Epithelial cell of esophagus (primary cell): Measurements from ENCODE around the gene ABHD3.
A peak's percentile ranks its signal among the peaks of the same experiment; 100 is the strongest.
"Not testable (repeated sequence)": the region's sequence is repeated elsewhere in the genome, so short reads cannot be mapped to it uniquely, and the experiment has no call there.

ENCODE experiments used
- DNase-seq: peaks from one replicate; pipeline ENCODE4 v3.0.0; 2010; ENCODE audit warnings: low read depth
- H3K4me3 ChIP-seq: 2 replicates; pipeline ENCODE4 v1.5.1; 2011; ENCODE audit warnings: mild to moderate bottlenecking, low read length, control low read depth
- TF ChIP-seq, protein P1 (sequence below): IDR thresholded peaks from 2 replicates; pipeline ENCODE4 v1.5.1; 2011; ENCODE audit warnings: low read depth, mild to moderate bottlenecking, low read length, control low read depth, inconsistent platforms; ENCODE audit not compliant: insufficient read depth; ENCODE audit errors: missing control alignments

The ABHD3 gene

DNA sequence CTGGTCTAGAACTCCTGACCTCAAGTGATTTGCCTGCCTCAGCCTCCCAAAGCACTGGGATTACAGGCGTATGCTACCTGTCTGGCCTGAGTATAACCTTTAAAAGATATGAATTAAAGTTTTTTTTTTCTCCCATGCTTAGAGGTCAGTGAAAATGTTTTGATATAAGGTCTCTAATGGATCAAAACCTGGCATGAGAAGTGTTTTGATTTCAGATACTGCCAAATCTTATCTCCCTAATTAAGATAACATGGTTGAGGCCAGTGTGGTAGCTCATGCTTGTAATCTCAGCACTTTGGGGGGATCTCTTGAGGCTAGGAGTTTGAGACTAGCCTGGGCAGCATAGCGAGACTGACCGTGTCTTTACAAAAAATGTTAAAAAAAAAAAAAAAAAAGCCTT, 51.2 kb downstream of the ABHD3 start:
- TF ChIP-seq, protein P1, sequence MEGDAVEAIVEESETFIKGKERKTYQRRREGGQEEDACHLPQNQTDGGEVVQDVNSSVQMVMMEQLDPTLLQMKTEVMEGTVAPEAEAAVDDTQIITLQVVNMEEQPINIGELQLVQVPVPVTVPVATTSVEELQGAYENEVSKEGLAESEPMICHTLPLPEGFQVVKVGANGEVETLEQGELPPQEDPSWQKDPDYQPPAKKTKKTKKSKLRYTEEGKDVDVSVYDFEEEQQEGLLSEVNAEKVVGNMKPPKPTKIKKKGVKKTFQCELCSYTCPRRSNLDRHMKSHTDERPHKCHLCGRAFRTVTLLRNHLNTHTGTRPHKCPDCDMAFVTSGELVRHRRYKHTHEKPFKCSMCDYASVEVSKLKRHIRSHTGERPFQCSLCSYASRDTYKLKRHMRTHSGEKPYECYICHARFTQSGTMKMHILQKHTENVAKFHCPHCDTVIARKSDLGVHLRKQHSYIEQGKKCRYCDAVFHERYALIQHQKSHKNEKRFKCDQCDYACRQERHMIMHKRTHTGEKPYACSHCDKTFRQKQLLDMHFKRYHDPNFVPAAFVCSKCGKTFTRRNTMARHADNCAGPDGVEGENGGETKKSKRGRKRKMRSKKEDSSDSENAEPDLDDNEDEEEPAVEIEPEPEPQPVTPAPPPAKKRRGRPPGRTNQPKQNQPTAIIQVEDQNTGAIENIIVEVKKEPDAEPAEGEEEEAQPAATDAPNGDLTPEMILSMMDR, result no peak
- DNase-seq, result no peak
- no peak overlapping the region for H3K4me3 ChIP-seq

DNA sequence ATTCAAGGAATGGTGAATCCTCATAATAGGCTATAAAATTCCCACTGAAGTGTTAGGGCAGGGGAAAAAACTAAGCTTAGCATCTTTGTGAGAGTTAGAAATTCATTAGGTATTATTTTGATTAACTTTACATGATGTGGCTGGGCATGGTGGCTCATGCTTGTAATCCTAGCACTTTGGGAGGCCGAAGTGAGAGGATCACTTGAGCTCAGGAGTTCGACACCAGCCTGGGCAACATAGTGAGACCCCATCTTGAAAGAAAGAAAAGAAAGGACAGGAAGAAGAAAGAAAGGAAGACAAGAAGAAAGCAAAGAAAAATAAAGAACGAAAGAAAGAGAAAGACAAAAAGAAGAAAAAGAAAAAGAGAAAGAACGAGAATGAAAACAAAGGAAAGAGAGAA, 52.5 kb downstream of the ABHD3 start:
- TF ChIP-seq, protein P1, result no peak
- DNase-seq, result no peak
- no peak overlapping the region for H3K4me3 ChIP-seq

DNA sequence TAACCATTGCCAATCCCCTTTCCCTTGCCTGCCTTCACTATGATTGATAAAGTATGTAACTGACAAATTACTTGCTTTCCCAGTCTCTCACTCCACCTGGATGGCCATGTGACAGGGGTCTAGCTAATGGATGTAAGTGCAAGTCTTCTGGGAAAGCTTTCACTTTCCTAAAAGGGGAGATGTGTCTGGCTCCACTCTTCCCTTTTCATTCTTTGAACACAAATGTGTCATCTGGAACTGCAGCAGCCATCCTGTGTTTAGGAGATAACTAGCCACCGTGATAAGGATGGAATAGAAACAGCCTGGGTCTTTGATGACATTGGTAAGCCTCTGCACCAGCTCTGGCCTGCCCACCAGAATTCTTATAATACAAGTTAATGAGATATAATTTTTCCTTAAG, 54.3 kb downstream of the ABHD3 start:
- DNase-seq, result no peak
- TF ChIP-seq, protein P1, result no peak
- no peak overlapping the region for H3K4me3 ChIP-seq

DNA sequence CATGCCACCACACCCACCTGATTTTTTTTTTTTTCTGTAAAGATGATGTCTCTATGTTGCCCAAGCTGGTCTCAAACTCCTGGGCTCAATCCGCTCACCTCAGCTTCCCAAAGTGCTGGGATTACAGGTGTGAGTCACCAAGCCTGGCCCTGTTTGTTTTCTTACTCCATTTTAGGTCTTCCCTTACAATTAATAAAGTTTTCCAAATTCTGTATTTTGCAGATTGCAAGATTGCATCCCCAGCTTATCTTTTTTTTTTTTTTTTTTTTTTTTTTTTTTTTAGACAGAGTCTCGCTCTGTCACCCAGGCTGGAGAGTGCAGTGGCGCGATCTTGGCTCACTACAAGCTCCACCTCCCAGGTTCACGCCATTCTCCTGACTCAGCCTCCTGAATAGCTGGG, 64.2 kb downstream of the ABHD3 start:
- not testable (repeated sequence) for H3K4me3 ChIP-seq

DNA sequence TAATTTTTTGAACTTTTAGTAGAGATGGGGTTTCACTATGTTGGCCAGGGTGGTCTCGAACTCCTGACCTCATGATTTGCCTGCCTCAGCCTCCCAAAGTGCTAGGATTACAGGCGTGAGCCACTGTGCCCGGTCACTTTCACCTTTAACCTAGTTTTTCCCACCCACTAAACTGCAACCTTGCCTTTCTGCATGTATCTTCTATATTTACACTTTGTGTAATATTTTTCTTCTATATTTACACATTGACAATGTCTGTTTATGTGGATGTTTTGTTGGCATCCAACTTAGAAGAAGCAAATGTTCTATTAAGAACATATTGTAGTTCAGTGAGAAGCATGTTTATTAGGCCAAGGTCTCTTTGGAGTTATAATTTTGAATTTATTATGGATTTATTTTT, 65.8 kb downstream of the ABHD3 start:
- TF ChIP-seq, protein P1, result no peak
- no peak overlapping the region for H3K4me3 ChIP-seq
- no peak for DNase-seq

More for the DNA sequence above, 64.2 kb downstream of the ABHD3 start:
- DNase-seq, result peak; percentile 2

DNA sequence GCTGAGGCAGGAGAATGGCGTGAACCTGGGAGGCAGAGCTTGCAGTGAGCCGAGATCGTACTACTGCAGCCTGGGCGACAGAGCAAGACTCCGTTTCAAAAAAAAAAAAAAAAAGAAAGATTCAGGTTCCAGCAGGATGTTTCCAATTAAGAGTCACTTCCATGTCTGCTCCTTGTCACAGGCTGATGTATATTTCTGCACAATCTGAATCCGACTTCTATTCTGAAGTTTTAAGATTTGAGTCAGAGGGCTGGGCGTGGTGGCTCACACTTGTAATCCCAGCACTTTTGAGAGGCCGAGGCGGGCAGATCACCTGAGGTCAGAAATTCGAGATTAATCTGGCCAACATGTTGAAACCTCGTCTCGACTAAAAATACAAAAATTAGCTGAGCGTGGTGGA, 67.8 kb downstream of the ABHD3 start:
- TF ChIP-seq, protein P1, result no peak
- DNase-seq, result peak; percentile 24
- no peak overlapping the region for H3K4me3 ChIP-seq

DNA sequence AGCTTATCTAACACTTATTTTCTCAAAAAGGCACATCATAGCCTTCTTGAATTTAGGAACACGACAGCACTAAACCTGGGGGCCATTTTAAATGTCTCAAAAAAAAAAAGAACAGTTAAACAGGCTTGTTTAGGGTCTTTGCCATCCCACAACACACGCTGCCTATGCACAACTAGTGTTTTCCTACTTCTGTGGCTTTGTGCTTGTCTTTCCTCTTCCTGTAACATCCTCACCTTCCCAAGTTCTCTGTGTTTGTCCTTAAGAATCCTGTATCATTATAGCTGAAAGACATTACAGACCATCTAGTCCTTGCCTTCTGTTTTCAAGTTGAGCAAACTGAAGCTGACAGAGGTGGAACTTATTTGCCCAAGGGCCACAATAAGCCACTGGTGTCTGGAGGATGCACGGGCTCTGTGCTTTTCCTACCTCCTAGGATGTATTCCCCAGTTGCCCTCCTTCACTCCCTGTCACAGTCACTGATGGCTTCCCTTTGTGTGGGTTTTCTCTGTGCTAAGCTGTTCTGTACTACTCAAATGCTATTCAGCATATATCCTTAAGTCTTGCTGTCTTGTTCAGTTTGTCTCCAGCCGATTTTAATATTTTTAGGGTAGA, 69.9 kb downstream of the ABHD3 start:
- TF ChIP-seq, protein P1, result no peak
- H3K4me3 ChIP-seq, result no peak overlapping the region
- DNase-seq, result no peak
